Measurements from ENCODE around the gene TRANK1.

The TRANK1 gene

GRCh38 chr3:36972163-36972562, 27.3 kb upstream of the TRANK1 start:
- H3F3A ChIP-seq (ENCODE audit: insufficient read depth), result 0 out of 2 replicates have a peak, but pooled peaks cover 3% of the 10 kb centered on the region
- H3K4me2 ChIP-seq (ENCODE audit: low read depth, low read length, poor library complexity, severe bottlenecking), result no peak overlapping the region
- no peak overlapping the region for H2AFZ ChIP-seq (ENCODE audit: low read depth, low read length, severe bottlenecking)
- no peak overlapping the region for H3K27ac ChIP-seq (ENCODE audit: low read depth, low read length)
- no peaks in the 10 kb centered on the region for H3K9me3 ChIP-seq (ENCODE audit: insufficient read depth, low read length)
- no peaks in the 10 kb centered on the region for H3K9me2 ChIP-seq (replicated peaks; ENCODE audit: insufficient read depth, low read length)
- TF ChIP-seq EZH2phosphoT487 (conservative IDR thresholded peaks at IDR 0.05; ENCODE audit: low read length) (no peak), CTCF (IDR thresholded peaks at IDR 0.05; ENCODE audit: insufficient read depth, low read length, poor library complexity, severe bottlenecking) (no peak)
- H3K9ac ChIP-seq (ENCODE audit: low read length), result no peak overlapping the region
- no peaks in the 10 kb centered on the region for H3K27me3 ChIP-seq (ENCODE audit: low read length)
- no peaks in the 10 kb centered on the region for H4K20me1 ChIP-seq (ENCODE audit: low read depth, low read length)
- H3K79me2 ChIP-seq (ENCODE audit: insufficient read depth, low read length), result no peaks in the 10 kb centered on the region
- H3K4me3 ChIP-seq (ENCODE audit: insufficient read depth, low read length, poor library complexity, severe bottlenecking), result no peak overlapping the region
- no peaks in the 10 kb centered on the region for H3K36me3 ChIP-seq (ENCODE audit: low read length)

- Histone ChIP-seq H3K4me3 (ENCODE audit: insufficient read depth, low read length, poor library complexity, severe bottlenecking) (no peak overlapping the region), H3K4me2 (ENCODE audit: low read depth, low read length, poor library complexity, severe bottlenecking) (no peak overlapping the region)
Measured at GRCh38 chr3:36969540-36970432, 24.9 kb upstream of the TRANK1 start.

GRCh38 chr3:36969085-36969484, 24.2 kb upstream of the TRANK1 start:
- no peaks in the 10 kb centered on the region for H4K20me1 ChIP-seq (ENCODE audit: low read depth, low read length)
- no peak overlapping the region for H3K4me2 ChIP-seq (ENCODE audit: low read depth, low read length, poor library complexity, severe bottlenecking)
- H3K9me3 ChIP-seq (ENCODE audit: insufficient read depth, low read length), result no peaks in the 10 kb centered on the region
- no peak for TF ChIP-seq CTCF (IDR thresholded peaks at IDR 0.05; ENCODE audit: insufficient read depth, low read length, poor library complexity, severe bottlenecking)
- no peak for TF ChIP-seq EZH2phosphoT487 (conservative IDR thresholded peaks at IDR 0.05; ENCODE audit: low read length)
- H3K36me3 ChIP-seq (ENCODE audit: low read length), result no peaks in the 10 kb centered on the region
- no peak overlapping the region for H3K27ac ChIP-seq (ENCODE audit: low read depth, low read length)
- no peak overlapping the region for H3K9ac ChIP-seq (ENCODE audit: low read length)
- no peak overlapping the region for H3K4me3 ChIP-seq (ENCODE audit: insufficient read depth, low read length, poor library complexity, severe bottlenecking)
- no peaks in the 10 kb centered on the region for H3K9me2 ChIP-seq (replicated peaks; ENCODE audit: insufficient read depth, low read length)
- H3K27me3 ChIP-seq (ENCODE audit: low read length), result no peaks in the 10 kb centered on the region
- no peaks in the 10 kb centered on the region for H3F3A ChIP-seq (ENCODE audit: insufficient read depth)
- no peaks in the 10 kb centered on the region for H3K79me2 ChIP-seq (ENCODE audit: insufficient read depth, low read length)
- H2AFZ ChIP-seq (ENCODE audit: low read depth, low read length, severe bottlenecking), result no peak overlapping the region

More at GRCh38 chr3:36969540-36970432, 24.9 kb upstream of the TRANK1 start:
- Histone ChIP-seq H3K36me3 (ENCODE audit: low read length) (no peaks in the 10 kb centered on the region), H2AFZ (ENCODE audit: low read depth, low read length, severe bottlenecking) (no peak overlapping the region), H3F3A (ENCODE audit: insufficient read depth) (no peaks in the 10 kb centered on the region), H3K9me3 (ENCODE audit: insufficient read depth, low read length) (no peaks in the 10 kb centered on the region), H3K9ac (ENCODE audit: low read length) (no peak overlapping the region), H3K9me2 (replicated peaks; ENCODE audit: insufficient read depth, low read length) (no peaks in the 10 kb centered on the region), H3K79me2 (ENCODE audit: insufficient read depth, low read length) (no peaks in the 10 kb centered on the region), H3K27ac (ENCODE audit: low read depth, low read length) (no peak overlapping the region), H4K20me1 (ENCODE audit: low read depth, low read length) (no peaks in the 10 kb centered on the region), H3K27me3 (ENCODE audit: low read length) (no peaks in the 10 kb centered on the region)
- TF ChIP-seq CTCF (IDR thresholded peaks at IDR 0.05; ENCODE audit: insufficient read depth, low read length, poor library complexity, severe bottlenecking) (no peak), EZH2phosphoT487 (conservative IDR thresholded peaks at IDR 0.05; ENCODE audit: low read length) (no peak)
